ENCODE data around the gene ULK1. TPM values are rescaled to one million over a fixed set of nuclear protein-coding genes. Genes with fewer than 3 reads are reported as not detected.
"Not testable (repeated sequence)": the region's sequence is repeated elsewhere in the genome, so short reads cannot be mapped to it uniquely, and the experiment has no call there.

ULK1 gene
- total and polyA plus RNA-seq, 4 donors = 15.4 to 32.8 (median 22.8) TPM

GRCh38 chr12:131873293-131873692 is 21.1 kb upstream of the ULK1 start:
- no peak overlapping the region for H3K9ac ChIP-seq (ENCODE audit: insufficient read depth in 1 of 2, low read length in 2 of 2)
- H3K9me3 ChIP-seq (ENCODE audit: control insufficient read depth in 4 of 4, insufficient read depth in 3 of 4, low read length in 3 of 4) = peaks cover 0 to 4% (median 0%) of the 10 kb centered on the region in 4 donors
- H3K27ac ChIP-seq (ENCODE audit: low read depth in 1 of 2, low read length in 1 of 2) = no peak overlapping the region
- ATAC-seq (ENCODE audit: insufficient read depth, low FRiP score) (no peak), DNase-seq (no peak)
- H3K4me1 ChIP-seq (ENCODE audit: control insufficient read depth in 5 of 5, insufficient read depth in 5 of 5, low read length in 5 of 5) = no peaks in the 10 kb centered on the region
- TF ChIP-seq, protein P1, sequence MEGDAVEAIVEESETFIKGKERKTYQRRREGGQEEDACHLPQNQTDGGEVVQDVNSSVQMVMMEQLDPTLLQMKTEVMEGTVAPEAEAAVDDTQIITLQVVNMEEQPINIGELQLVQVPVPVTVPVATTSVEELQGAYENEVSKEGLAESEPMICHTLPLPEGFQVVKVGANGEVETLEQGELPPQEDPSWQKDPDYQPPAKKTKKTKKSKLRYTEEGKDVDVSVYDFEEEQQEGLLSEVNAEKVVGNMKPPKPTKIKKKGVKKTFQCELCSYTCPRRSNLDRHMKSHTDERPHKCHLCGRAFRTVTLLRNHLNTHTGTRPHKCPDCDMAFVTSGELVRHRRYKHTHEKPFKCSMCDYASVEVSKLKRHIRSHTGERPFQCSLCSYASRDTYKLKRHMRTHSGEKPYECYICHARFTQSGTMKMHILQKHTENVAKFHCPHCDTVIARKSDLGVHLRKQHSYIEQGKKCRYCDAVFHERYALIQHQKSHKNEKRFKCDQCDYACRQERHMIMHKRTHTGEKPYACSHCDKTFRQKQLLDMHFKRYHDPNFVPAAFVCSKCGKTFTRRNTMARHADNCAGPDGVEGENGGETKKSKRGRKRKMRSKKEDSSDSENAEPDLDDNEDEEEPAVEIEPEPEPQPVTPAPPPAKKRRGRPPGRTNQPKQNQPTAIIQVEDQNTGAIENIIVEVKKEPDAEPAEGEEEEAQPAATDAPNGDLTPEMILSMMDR (IDR thresholded peaks at IDR 0.05; ENCODE audit: control extremely low read depth, extremely low read depth) = no peak
- H3K4me3 ChIP-seq = no peak overlapping the region
- H3K27me3 ChIP-seq (ENCODE audit: control insufficient read depth in 3 of 3, insufficient read depth in 3 of 3, low read length in 2 of 3) = no peaks in the 10 kb centered on the region
- 95% methylated on average over 21 of the region's 21 CpGs for WGBS, 2 donors
- H3K36me3 ChIP-seq (ENCODE audit: control insufficient read depth in 4 of 4, insufficient read depth in 4 of 4, low read length in 4 of 4) = no peaks in the 10 kb centered on the region

DNA sequence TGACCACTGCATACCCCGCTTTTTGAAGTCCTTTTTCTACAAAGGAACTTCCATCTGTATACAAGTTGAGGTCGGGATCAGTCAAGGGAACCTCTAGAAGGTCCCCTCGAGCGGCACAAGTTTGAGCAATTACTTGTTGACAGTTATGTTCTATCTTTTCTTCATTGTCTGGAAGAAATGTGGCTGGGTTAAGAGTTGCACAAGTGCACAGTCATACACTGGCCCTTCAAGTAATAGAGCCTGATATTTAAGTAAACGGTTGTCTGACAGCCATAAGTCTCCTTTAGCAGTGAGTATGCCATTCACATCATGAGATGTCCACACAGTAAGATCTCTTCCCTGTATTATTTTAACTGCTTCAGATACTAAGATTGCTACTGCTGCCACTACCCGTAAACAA is 19.4 kb upstream of the ULK1 start:
- not testable (repeated sequence) for H3K27ac ChIP-seq (ENCODE audit: low read depth in 1 of 2, low read length in 1 of 2); H3K9me3 ChIP-seq (ENCODE audit: control insufficient read depth in 4 of 4, insufficient read depth in 3 of 4, low read length in 3 of 4); H3K4me1 ChIP-seq (ENCODE audit: control insufficient read depth in 5 of 5, insufficient read depth in 5 of 5, low read length in 5 of 5); H3K4me3 ChIP-seq; H3K36me3 ChIP-seq (ENCODE audit: control insufficient read depth in 4 of 4, insufficient read depth in 4 of 4, low read length in 4 of 4); H3K9ac ChIP-seq (ENCODE audit: insufficient read depth in 1 of 2, low read length in 2 of 2); ATAC-seq (ENCODE audit: insufficient read depth, low FRiP score); H3K27me3 ChIP-seq (ENCODE audit: control insufficient read depth in 3 of 3, insufficient read depth in 3 of 3, low read length in 2 of 3); DNase-seq
- 44 to 71% methylated on average over 6 of the region's 6 CpGs for WGBS, 2 donors

GRCh38 chr12:131877216-131877615 is 17.2 kb upstream of the ULK1 start:
- ATAC-seq (ENCODE audit: insufficient read depth, low FRiP score); H3K9ac ChIP-seq (ENCODE audit: insufficient read depth in 1 of 2, low read length in 2 of 2); H3K4me3 ChIP-seq; H3K4me1 ChIP-seq (ENCODE audit: control insufficient read depth in 5 of 5, insufficient read depth in 5 of 5, low read length in 5 of 5); H3K27ac ChIP-seq (ENCODE audit: low read depth in 1 of 2, low read length in 1 of 2); H3K27me3 ChIP-seq (ENCODE audit: control insufficient read depth in 3 of 3, insufficient read depth in 3 of 3, low read length in 2 of 3); DNase-seq; H3K9me3 ChIP-seq (ENCODE audit: control insufficient read depth in 4 of 4, insufficient read depth in 3 of 4, low read length in 3 of 4); H3K36me3 ChIP-seq (ENCODE audit: control insufficient read depth in 4 of 4, insufficient read depth in 4 of 4, low read length in 4 of 4): not testable (repeated sequence)
- WGBS, 2 donors = 84 to 94% methylated on average over 10 of the region's 10 CpGs

GRCh38 chr12:131878436-131878835 is 16.0 kb upstream of the ULK1 start:
- not testable (repeated sequence) for H3K9ac ChIP-seq (ENCODE audit: insufficient read depth in 1 of 2, low read length in 2 of 2); H3K36me3 ChIP-seq (ENCODE audit: control insufficient read depth in 4 of 4, insufficient read depth in 4 of 4, low read length in 4 of 4); H3K27ac ChIP-seq (ENCODE audit: low read depth in 1 of 2, low read length in 1 of 2); ATAC-seq (ENCODE audit: insufficient read depth, low FRiP score); DNase-seq; H3K4me3 ChIP-seq; H3K27me3 ChIP-seq (ENCODE audit: control insufficient read depth in 3 of 3, insufficient read depth in 3 of 3, low read length in 2 of 3); H3K4me1 ChIP-seq (ENCODE audit: control insufficient read depth in 5 of 5, insufficient read depth in 5 of 5, low read length in 5 of 5); H3K9me3 ChIP-seq (ENCODE audit: control insufficient read depth in 4 of 4, insufficient read depth in 3 of 4, low read length in 3 of 4)
- 17 to 24% methylated on average over 3 of the region's 3 CpGs for WGBS, 2 donors

- H3K27ac ChIP-seq (ENCODE audit: low read depth in 1 of 2, low read length in 1 of 2) = no peak overlapping the region
- no peak overlapping the region for H3K4me3 ChIP-seq
- H3K9ac ChIP-seq (ENCODE audit: insufficient read depth in 1 of 2, low read length in 2 of 2) = no peak overlapping the region
- peaks cover 0 to 3% (median 0%) of the 10 kb centered on the region in 4 donors for H3K9me3 ChIP-seq (ENCODE audit: control insufficient read depth in 4 of 4, insufficient read depth in 3 of 4, low read length in 3 of 4)
- no peaks in the 10 kb centered on the region for H3K36me3 ChIP-seq (ENCODE audit: control insufficient read depth in 4 of 4, insufficient read depth in 4 of 4, low read length in 4 of 4)
- peaks cover 0 to 3% (median 0%) of the 10 kb centered on the region in 3 donors for H3K27me3 ChIP-seq (ENCODE audit: control insufficient read depth in 3 of 3, insufficient read depth in 3 of 3, low read length in 2 of 3)
- DNase-seq (no peak), ATAC-seq (ENCODE audit: insufficient read depth, low FRiP score) (no peak)
- WGBS, 2 donors = 74 to 76% methylated on average over 16 of the region's 16 CpGs
- H3K4me1 ChIP-seq (ENCODE audit: control insufficient read depth in 5 of 5, insufficient read depth in 5 of 5, low read length in 5 of 5) = peaks cover 0 to 2% (median 0%) of the 10 kb centered on the region in 5 donors
- TF ChIP-seq, protein P1 (IDR thresholded peaks at IDR 0.05; ENCODE audit: control extremely low read depth, extremely low read depth) = no peak
Observed at GRCh38 chr12:131882804-131883520, 11.5 kb upstream of the ULK1 start.
